HEK293T (cell line): ENCODE measurements around the gene FAM193A.

Source experiments
- HDGF ChIP-seq: fragments of 450-650 bp; IDR thresholded peaks from 2 replicates; pipeline ENCODE4 v1.6.1; 2017; ENCODE audit warnings: antibody characterized with exemption, borderline replicate concordance
- TF ChIP-seq, protein P1 (sequence below): fragments of 450-650 bp; IDR thresholded peaks from 2 replicates; pipeline ENCODE4 v1.6.1; 2016

- TF ChIP-seq, protein P1, sequence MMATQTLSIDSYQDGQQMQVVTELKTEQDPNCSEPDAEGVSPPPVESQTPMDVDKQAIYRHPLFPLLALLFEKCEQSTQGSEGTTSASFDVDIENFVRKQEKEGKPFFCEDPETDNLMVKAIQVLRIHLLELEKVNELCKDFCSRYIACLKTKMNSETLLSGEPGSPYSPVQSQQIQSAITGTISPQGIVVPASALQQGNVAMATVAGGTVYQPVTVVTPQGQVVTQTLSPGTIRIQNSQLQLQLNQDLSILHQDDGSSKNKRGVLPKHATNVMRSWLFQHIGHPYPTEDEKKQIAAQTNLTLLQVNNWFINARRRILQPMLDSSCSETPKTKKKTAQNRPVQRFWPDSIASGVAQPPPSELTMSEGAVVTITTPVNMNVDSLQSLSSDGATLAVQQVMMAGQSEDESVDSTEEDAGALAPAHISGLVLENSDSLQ: no peak
- no peak for TF ChIP-seq HDGF
Measured at GRCh38 chr4:2503809-2504208, 32.6 kb upstream of the FAM193A start.
